HCT116 (cell line): Measurements from ENCODE around the gene GPC5. TPM values are rescaled to one million over a fixed set of nuclear protein-coding genes. Genes with fewer than 3 reads are reported as not detected.

ENCODE experiments used
- ATAC-seq: fragments of 200-7000 bp; cut with Tn5 transposase; 2 replicates; pipeline ENCODE4 v1.9.1; 2020; ENCODE audit warnings: mild to moderate bottlenecking, moderate library complexity
- BruUV-seq: library from RNA; stranded (reverse); fragments of 400-500 nt; replicated peaks from 2 replicates; lab custom pipeline; 2021; lab: Mats Ljungman, UMichigan
- CTCF ChIA-PET: fragments of 300-600 bp; sonication (Branson Sonifier 250); formaldehyde crosslinking; loops from one replicate; lab custom pipeline; 2021; ENCODE audit warnings: antibody characterized with exemption; lab: Charles Lee
- POLR2A ChIA-PET: fragments of 300-600, 350-600 bp; sonication (Branson Sonifier 250); formaldehyde crosslinking; loops from one replicate; lab custom pipeline; 2021; ENCODE audit warnings: antibody characterized with exemption; lab: Charles Lee
- RAD21 ChIA-PET, 2 experiments: fragments of 300-600 bp; sonication (Branson Sonifier 250); formaldehyde crosslinking; loops; one replicate each; lab custom pipeline; 2023; ENCODE audit warnings: low total read pairs in 2 of 2; ENCODE audit not compliant: uncharacterized antibody in 2 of 2, unreplicated experiment in 2 of 2, low non-redundant PET in 1 of 2; lab: Charles Lee
- DNase-seq: peaks from one replicate; pipeline ENCODE4 v3.0.0-alpha.2; 2010; ENCODE audit warnings: low read depth, low spot score
- H2AFZ ChIP-seq: fragments of 200-600 bp; shearing (Covaris generic), sonication (generic); 2 replicates; pipeline ENCODE4 v1.6.1; 2017; ENCODE audit warnings: low read depth, mixed run types, mixed read lengths, antibody characterized with exemption, low read length; ENCODE audit not compliant: poor library complexity, severe bottlenecking
- H3K27ac ChIP-seq: 2 replicates; pipeline ENCODE4 v1.5.1; 2012; ENCODE audit warnings: low read depth, low read length
- H3K27me3 ChIP-seq: fragments of 200-600 bp; sonication (generic); 2 replicates; pipeline ENCODE4 v1.6.1; 2016; ENCODE audit warnings: mixed run types, low read length, mixed read lengths; ENCODE audit not compliant: insufficient read depth
- H3K36me3 ChIP-seq, 2 experiments: fragments of 200-500 bp in 1 of 2; fragments of 200-600 bp in 1 of 2; sonication (Bioruptor generic) in 1 of 2; sonication (generic) in 1 of 2; 2 replicates each; pipeline versions ENCODE4 v1.5.1 to v1.6.1; 2014 to 2016; ENCODE audit warnings: low read length in 2 of 2, inconsistent platforms in 1 of 2, mixed read lengths in 1 of 2, mixed run types in 1 of 2; ENCODE audit not compliant: insufficient read depth in 2 of 2, control insufficient read depth in 1 of 2
- H3K4me1 ChIP-seq, 2 experiments: fragments of 200-600 bp in 1 of 2; sonication (generic) in 1 of 2; 2 replicates each; pipeline versions ENCODE4 v1.5.1 to v1.6.1; 2012 to 2017; ENCODE audit warnings: low read length in 2 of 2, inconsistent platforms in 1 of 2, mild to moderate bottlenecking in 1 of 2, mixed read lengths in 1 of 2, mixed run types in 1 of 2, moderate library complexity in 1 of 2; ENCODE audit not compliant: insufficient read depth in 2 of 2, control insufficient read depth in 1 of 2
- H3K4me2 ChIP-seq: fragments of 200-600 bp; sonication (generic); 2 replicates; pipeline ENCODE4 v1.6.1; 2017; ENCODE audit warnings: mixed run types, low read length, mixed read lengths
- H3K4me3 ChIP-seq, 2 experiments: fragments of 200-600 bp in 1 of 2; sonication (generic) in 1 of 2; replicated peaks in 1 of 2; 2 replicates each; pipeline ENCODE4 v1.5.1; 2011 to 2016; ENCODE audit warnings: low read length in 2 of 2, control low read depth in 1 of 2, low read depth in 1 of 2, mild to moderate bottlenecking in 1 of 2, mixed read lengths in 1 of 2, mixed run types in 1 of 2
- H3K79me2 ChIP-seq: fragments of 200-600 bp; sonication (generic); 2 replicates; pipeline ENCODE4 v1.6.1; 2017; ENCODE audit warnings: mild to moderate bottlenecking, mixed run types, low read length, moderate library complexity, mixed read lengths; ENCODE audit not compliant: insufficient read depth
- H3K9ac ChIP-seq: fragments of 200-600 bp; sonication (generic); 2 replicates; pipeline ENCODE4 v1.6.1; 2016; ENCODE audit warnings: low read length, mixed read lengths
- H3K9me2 ChIP-seq: fragments of 200-600 bp; sonication (generic), shearing (Covaris generic); 2 replicates; pipeline ENCODE4 v1.6.1; 2017; ENCODE audit warnings: mixed run types, mild to moderate bottlenecking, moderate library complexity; ENCODE audit not compliant: insufficient read depth
- H3K9me3 ChIP-seq, 2 experiments: fragments of 200-500 bp in 1 of 2; fragments of 200-600 bp in 1 of 2; sonication (Bioruptor generic) in 1 of 2; sonication (generic) in 1 of 2; 2 replicates each; pipeline ENCODE4 v1.6.1; 2014 to 2017; ENCODE audit warnings: low read length in 2 of 2, mixed read lengths in 2 of 2, inconsistent platforms in 1 of 2, low read depth in 1 of 2, mild to moderate bottlenecking in 1 of 2, mixed run types in 1 of 2, moderate library complexity in 1 of 2; ENCODE audit not compliant: control insufficient read depth in 1 of 2, insufficient read depth in 1 of 2
- H4K20me1 ChIP-seq: fragments of 200-600 bp; sonication (generic), shearing (Covaris generic); 2 replicates; pipeline ENCODE4 v1.6.1; 2017; ENCODE audit warnings: mixed run types, mild to moderate bottlenecking, moderate library complexity; ENCODE audit not compliant: insufficient read depth
- ATF3 ChIP-seq: IDR thresholded peaks from 2 replicates; pipeline ENCODE4 v1.6.1; 2012
- CTCF ChIP-seq, 3 experiments: fragments of 200-600 bp in 1 of 3; sonication (generic) in 1 of 3; IDR thresholded peaks in 2 of 3; conservative IDR thresholded peaks in 1 of 3; 2 replicates each; pipeline ENCODE4 v1.5.1; 2012 to 2017; ENCODE audit warnings: low read depth in 2 of 3, low read length in 2 of 3, antibody characterized with exemption in 1 of 3, borderline replicate concordance in 1 of 3, control low read depth in 1 of 3, mild to moderate bottlenecking in 1 of 3, mixed read lengths in 1 of 3, mixed run types in 1 of 3, moderate library complexity in 1 of 3; ENCODE audit not compliant: insufficient read depth in 1 of 3
- EGR1 ChIP-seq: IDR thresholded peaks from 2 replicates; pipeline ENCODE4 v1.6.1; 2012; ENCODE audit warnings: low read depth
- EZH2phosphoT487 ChIP-seq: fragments of 200-600 bp; IDR thresholded peaks from 2 replicates; pipeline ENCODE4 v1.6.1; 2018; ENCODE audit warnings: antibody characterized with exemption, borderline replicate concordance
- FOSL1 ChIP-seq: IDR thresholded peaks from 2 replicates; pipeline ENCODE4 v1.6.1; 2012; ENCODE audit warnings: low read depth
- MAX ChIP-seq: IDR thresholded peaks from 2 replicates; pipeline ENCODE4 v1.6.1; 2012
- POLR2AphosphoS5 ChIP-seq: IDR thresholded peaks from 2 replicates; pipeline ENCODE4 v1.6.1; 2011; ENCODE audit warnings: mild to moderate bottlenecking, low read depth, low read length, moderate library complexity
- REST ChIP-seq: IDR thresholded peaks from 2 replicates; pipeline ENCODE4 v1.6.1; 2012; ENCODE audit warnings: low read depth
- SIN3A ChIP-seq: IDR thresholded peaks from 2 replicates; pipeline ENCODE4 v1.6.1; 2012; ENCODE audit warnings: low read depth
- SRF ChIP-seq: IDR thresholded peaks from 2 replicates; pipeline ENCODE4 v1.6.1; 2012; ENCODE audit warnings: low read depth
- TCF7L2 ChIP-seq: IDR thresholded peaks from 2 replicates; pipeline ENCODE4 v1.7.0; 2011; ENCODE audit warnings: borderline replicate concordance, inconsistent platforms; ENCODE audit not compliant: insufficient read depth, insufficient read length; ENCODE audit errors: extremely low read depth
- YY1 ChIP-seq: IDR thresholded peaks from 2 replicates; pipeline ENCODE4 v1.6.1; 2011; ENCODE audit warnings: low read length, low read depth, moderate library complexity, mild to moderate bottlenecking; ENCODE audit not compliant: insufficient replicate concordance; ENCODE audit errors: extremely low read depth
- ZBTB33 ChIP-seq: IDR thresholded peaks from 2 replicates; pipeline ENCODE4 v1.6.1; 2011; ENCODE audit warnings: mild to moderate bottlenecking, low read length, moderate library complexity; ENCODE audit not compliant: insufficient replicate concordance; ENCODE audit errors: extremely low read depth
- ZFX ChIP-seq: fragments of 450-650 bp; IDR thresholded peaks from 2 replicates; pipeline ENCODE4 v1.6.1; 2017
- ZNF274 ChIP-seq: fragments of 200-500 bp; sonication (Bioruptor generic); IDR thresholded peaks from 2 replicates; pipeline ENCODE4 v1.6.1; 2014; ENCODE audit warnings: mild to moderate bottlenecking, low read depth, low read length, inconsistent platforms
- intact Hi-C: fragments of 100-400 bp; cut with micrococcal nuclease; formaldehyde crosslinking; loops from 2 replicates; pipeline ENCODE4 v1.10.0; 2022
- total RNA-seq: library from RNA; stranded (reverse); gene quantifications from one replicate; pipeline ENCODE4 v1.2.1, GENCODE V29; 2021; ENCODE audit not compliant: unreplicated experiment

GPC5 gene
- total RNA-seq, 1 experiment from 2014 or later, result not detected

- no peak overlapping the region for H3K27ac ChIP-seq
- H3K27me3 ChIP-seq, result no peaks in the 10 kb centered on the region
- DNase-seq (no peak), ATAC-seq (no peak)
- TF ChIP-seq EZH2phosphoT487 (no peak), TCF7L2 (no peak), YY1 (no peak), REST (no peak), CTCF (IDR thresholded peaks at IDR 0.05 in 2 of 3, conservative IDR thresholded peaks at IDR 0.05 in 1 of 3; ENCODE audit: borderline replicate concordance in 1 of 3, insufficient read depth in 1 of 3, low read depth in 2 of 3, low read length in 2 of 3) (no peak), MAX (no peak), EGR1 (no peak), FOSL1 (no peak), ZBTB33 (no peak), ZFX (no peak), POLR2AphosphoS5 (no peak), ATF3 (no peak), SIN3A (no peak), SRF (no peak), ZNF274 (no peak)
- no TSS peak for BruUV-seq
- H3K4me1 ChIP-seq, result no peaks in the 10 kb centered on the region
- H3K4me3 ChIP-seq, result no peak overlapping the region
- peaks cover 10 to 11% of the 10 kb centered on the region in 2 experiments; a peak in 2 of 4 replicates for H3K9me3 ChIP-seq
- H2AFZ ChIP-seq, result no peak overlapping the region
- no peaks in the 10 kb centered on the region for H3K9me2 ChIP-seq
- no peaks in the 10 kb centered on the region for H3K36me3 ChIP-seq
- H4K20me1 ChIP-seq, result no peaks in the 10 kb centered on the region
- intact Hi-C loops, result no loop called here
- H3K9ac ChIP-seq, result no peak overlapping the region
- ChIA-PET CTCF (no interaction called here), POLR2A (no interaction called here), RAD21 (no interaction called here)
- H3K4me2 ChIP-seq, result no peak overlapping the region
- H3K79me2 ChIP-seq, result no peaks in the 10 kb centered on the region
Observed at GRCh38 chr13:92578358-92578757, 1179.9 kb downstream of the GPC5 start.
